K562 (cell line): ENCODE results near the gene ANKRD44.

Experiments
- BRCA1 ChIP-seq, 2 experiments: fragments of 450-650 bp in 1 of 2; sonication (generic) in 1 of 2; formaldehyde crosslinking in 1 of 2; IDR thresholded peaks; 2 replicates each; pipeline versions ENCODE4 v1.5.0 to v1.6.1; 2017 to 2020; ENCODE audit warnings: mild to moderate bottlenecking in 1 of 2, missing genetic modification reagents in 1 of 2
- POLR2A ChIP-seq: fragments of 450-650 bp; conservative IDR thresholded peaks from 2 replicates; pipeline ENCODE4 v1.6.1; 2016
- RB1 ChIP-seq: fragments of 450-650 bp; IDR thresholded peaks from 2 replicates; pipeline ENCODE4 v1.6.1; 2017; ENCODE audit warnings: low read depth, mild to moderate bottlenecking
- SLC30A9 ChIP-seq: fragments of 250-450 bp; sonication (Bioruptor Pico); IDR thresholded peaks from 2 replicates; pipeline ENCODE4 v1.8.0; 2022; ENCODE audit warnings: mild to moderate bottlenecking, moderate library complexity
- STAT5A ChIP-seq: IDR thresholded peaks from 2 replicates; pipeline ENCODE4 v1.6.1; 2012; ENCODE audit warnings: low read length, inconsistent platforms, borderline replicate concordance
- TARDBP ChIP-seq: fragments of 450-650 bp; IDR thresholded peaks from 2 replicates; pipeline ENCODE4 v1.6.1; 2016
- TCFL5 ChIP-seq: fragments of 250-450 bp; sonication (Bioruptor Pico); conservative IDR thresholded peaks from 2 replicates; pipeline ENCODE4 v1.6.1; 2021; ENCODE audit warnings: mild to moderate bottlenecking, moderate library complexity, matching md5 sums
- ZNF24 ChIP-seq: fragments of 450-650 bp; IDR thresholded peaks from 2 replicates; pipeline ENCODE4 v1.6.1; 2016
- ZNF408 ChIP-seq: fragments of 250-450 bp; sonication (Bioruptor Pico); IDR thresholded peaks from 2 replicates; pipeline ENCODE4 v1.4.0; 2020; ENCODE audit warnings: low read depth, mild to moderate bottlenecking, moderate library complexity
- TF ChIP-seq, protein P1 (sequence below), 3 experiments: IDR thresholded peaks in 2 of 3; conservative IDR thresholded peaks in 1 of 3; 2 replicates each; pipeline ENCODE4 v1.5.1; 2011 to 2012; ENCODE audit warnings: low read length in 3 of 3, mild to moderate bottlenecking in 3 of 3, control low read depth in 2 of 3, improper control_type of control experiment in 1 of 3, inconsistent platforms in 1 of 3, low read depth in 1 of 3, mixed read lengths in 1 of 3, moderate library complexity in 1 of 3; ENCODE audit not compliant: insufficient read depth in 2 of 3
- TF ChIP-seq, protein P2 (sequence below): fragments of 250-450 bp; sonication (Bioruptor Pico); IDR thresholded peaks from 2 replicates; pipeline ENCODE4 v1.6.1; 2021; ENCODE audit warnings: mild to moderate bottlenecking
- TF ChIP-seq, protein P3 (sequence below): sonication (generic); formaldehyde crosslinking; IDR thresholded peaks from 2 replicates; pipeline ENCODE4 v1.8.1; 2023; ENCODE audit warnings: mild to moderate bottlenecking, missing genetic modification reagents
- TF ChIP-seq, protein P4 (sequence below): fragments of 150-350 bp; conservative IDR thresholded peaks from 2 replicates; pipeline ENCODE4 v1.6.1; 2014; ENCODE audit warnings: low read length
- TF ChIP-seq, protein P5 (sequence below): fragments of 450-650 bp; IDR thresholded peaks from 2 replicates; pipeline ENCODE4 v1.6.1; 2017; ENCODE audit warnings: antibody characterized with exemption, mild to moderate bottlenecking

DNA sequence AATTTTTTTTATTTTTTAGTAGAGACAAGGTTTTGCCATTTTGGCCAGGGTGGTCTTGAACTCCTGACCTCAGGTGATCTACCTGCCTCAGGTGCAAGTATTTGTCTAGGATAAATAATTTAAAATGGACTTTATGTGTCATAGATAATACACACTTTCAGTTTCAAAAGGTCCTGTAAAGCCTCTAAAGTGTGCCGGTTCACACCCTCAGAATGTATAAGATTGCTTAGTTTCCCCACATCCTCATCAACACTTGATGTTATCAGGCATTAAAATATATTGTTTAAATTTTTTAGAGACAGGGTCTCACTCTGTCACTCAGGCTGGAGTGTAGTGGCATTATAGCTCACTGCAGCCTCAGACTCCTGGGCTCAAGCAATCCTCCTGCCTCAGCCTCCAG lies 170.5 kb downstream of the ANKRD44 start:
- no peak for TF ChIP-seq ZNF24
- TF ChIP-seq, protein P1, sequence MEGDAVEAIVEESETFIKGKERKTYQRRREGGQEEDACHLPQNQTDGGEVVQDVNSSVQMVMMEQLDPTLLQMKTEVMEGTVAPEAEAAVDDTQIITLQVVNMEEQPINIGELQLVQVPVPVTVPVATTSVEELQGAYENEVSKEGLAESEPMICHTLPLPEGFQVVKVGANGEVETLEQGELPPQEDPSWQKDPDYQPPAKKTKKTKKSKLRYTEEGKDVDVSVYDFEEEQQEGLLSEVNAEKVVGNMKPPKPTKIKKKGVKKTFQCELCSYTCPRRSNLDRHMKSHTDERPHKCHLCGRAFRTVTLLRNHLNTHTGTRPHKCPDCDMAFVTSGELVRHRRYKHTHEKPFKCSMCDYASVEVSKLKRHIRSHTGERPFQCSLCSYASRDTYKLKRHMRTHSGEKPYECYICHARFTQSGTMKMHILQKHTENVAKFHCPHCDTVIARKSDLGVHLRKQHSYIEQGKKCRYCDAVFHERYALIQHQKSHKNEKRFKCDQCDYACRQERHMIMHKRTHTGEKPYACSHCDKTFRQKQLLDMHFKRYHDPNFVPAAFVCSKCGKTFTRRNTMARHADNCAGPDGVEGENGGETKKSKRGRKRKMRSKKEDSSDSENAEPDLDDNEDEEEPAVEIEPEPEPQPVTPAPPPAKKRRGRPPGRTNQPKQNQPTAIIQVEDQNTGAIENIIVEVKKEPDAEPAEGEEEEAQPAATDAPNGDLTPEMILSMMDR (IDR thresholded peaks at IDR 0.05 in 2 of 3, conservative IDR thresholded peaks at IDR 0.05 in 1 of 3; ENCODE audit: insufficient read depth in 2 of 3, low read depth in 1 of 3, low read length in 3 of 3): no peak
- no peak for TF ChIP-seq TCFL5 (CRISPR knock-in tag)
- no peak for TF ChIP-seq POLR2A
- no peak for TF ChIP-seq TARDBP
- TF ChIP-seq STAT5A: no peak
- no peak for TF ChIP-seq SLC30A9 (CRISPR knock-in tag)
- TF ChIP-seq ZNF408 (CRISPR knock-in tag): no peak
- TF ChIP-seq, protein P2, sequence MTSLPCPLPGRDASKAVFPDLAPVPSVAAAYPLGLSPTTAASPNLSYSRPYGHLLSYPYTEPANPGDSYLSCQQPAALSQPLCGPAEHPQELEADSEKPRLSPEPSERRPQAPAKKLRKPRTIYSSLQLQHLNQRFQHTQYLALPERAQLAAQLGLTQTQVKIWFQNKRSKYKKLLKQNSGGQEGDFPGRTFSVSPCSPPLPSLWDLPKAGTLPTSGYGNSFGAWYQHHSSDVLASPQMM (CRISPR knock-in tag): no peak
- TF ChIP-seq, protein P3, sequence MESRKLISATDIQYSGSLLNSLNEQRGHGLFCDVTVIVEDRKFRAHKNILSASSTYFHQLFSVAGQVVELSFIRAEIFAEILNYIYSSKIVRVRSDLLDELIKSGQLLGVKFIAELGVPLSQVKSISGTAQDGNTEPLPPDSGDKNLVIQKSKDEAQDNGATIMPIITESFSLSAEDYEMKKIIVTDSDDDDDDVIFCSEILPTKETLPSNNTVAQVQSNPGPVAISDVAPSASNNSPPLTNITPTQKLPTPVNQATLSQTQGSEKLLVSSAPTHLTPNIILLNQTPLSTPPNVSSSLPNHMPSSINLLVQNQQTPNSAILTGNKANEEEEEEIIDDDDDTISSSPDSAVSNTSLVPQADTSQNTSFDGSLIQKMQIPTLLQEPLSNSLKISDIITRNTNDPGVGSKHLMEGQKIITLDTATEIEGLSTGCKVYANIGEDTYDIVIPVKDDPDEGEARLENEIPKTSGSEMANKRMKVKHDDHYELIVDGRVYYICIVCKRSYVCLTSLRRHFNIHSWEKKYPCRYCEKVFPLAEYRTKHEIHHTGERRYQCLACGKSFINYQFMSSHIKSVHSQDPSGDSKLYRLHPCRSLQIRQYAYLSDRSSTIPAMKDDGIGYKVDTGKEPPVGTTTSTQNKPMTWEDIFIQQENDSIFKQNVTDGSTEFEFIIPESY (CRISPR knock-in tag): no peak
- no peak for TF ChIP-seq BRCA1 (IDR thresholded peaks at IDR 0.05)
- TF ChIP-seq BRCA1 (CRISPR knock-in tag; IDR thresholded peaks at IDR 0.05): no peak
- TF ChIP-seq RB1: no peak
- TF ChIP-seq, protein P4, sequence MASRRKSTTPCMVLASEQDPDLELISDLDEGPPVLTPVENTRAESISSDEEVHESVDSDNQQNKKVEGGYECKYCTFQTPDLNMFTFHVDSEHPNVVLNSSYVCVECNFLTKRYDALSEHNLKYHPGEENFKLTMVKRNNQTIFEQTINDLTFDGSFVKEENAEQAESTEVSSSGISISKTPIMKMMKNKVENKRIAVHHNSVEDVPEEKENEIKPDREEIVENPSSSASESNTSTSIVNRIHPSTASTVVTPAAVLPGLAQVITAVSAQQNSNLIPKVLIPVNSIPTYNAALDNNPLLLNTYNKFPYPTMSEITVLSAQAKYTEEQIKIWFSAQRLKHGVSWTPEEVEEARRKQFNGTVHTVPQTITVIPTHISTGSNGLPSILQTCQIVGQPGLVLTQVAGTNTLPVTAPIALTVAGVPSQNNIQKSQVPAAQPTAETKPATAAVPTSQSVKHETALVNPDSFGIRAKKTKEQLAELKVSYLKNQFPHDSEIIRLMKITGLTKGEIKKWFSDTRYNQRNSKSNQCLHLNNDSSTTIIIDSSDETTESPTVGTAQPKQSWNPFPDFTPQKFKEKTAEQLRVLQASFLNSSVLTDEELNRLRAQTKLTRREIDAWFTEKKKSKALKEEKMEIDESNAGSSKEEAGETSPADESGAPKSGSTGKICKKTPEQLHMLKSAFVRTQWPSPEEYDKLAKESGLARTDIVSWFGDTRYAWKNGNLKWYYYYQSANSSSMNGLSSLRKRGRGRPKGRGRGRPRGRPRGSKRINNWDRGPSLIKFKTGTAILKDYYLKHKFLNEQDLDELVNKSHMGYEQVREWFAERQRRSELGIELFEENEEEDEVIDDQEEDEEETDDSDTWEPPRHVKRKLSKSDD: no peak
- TF ChIP-seq, protein P5, sequence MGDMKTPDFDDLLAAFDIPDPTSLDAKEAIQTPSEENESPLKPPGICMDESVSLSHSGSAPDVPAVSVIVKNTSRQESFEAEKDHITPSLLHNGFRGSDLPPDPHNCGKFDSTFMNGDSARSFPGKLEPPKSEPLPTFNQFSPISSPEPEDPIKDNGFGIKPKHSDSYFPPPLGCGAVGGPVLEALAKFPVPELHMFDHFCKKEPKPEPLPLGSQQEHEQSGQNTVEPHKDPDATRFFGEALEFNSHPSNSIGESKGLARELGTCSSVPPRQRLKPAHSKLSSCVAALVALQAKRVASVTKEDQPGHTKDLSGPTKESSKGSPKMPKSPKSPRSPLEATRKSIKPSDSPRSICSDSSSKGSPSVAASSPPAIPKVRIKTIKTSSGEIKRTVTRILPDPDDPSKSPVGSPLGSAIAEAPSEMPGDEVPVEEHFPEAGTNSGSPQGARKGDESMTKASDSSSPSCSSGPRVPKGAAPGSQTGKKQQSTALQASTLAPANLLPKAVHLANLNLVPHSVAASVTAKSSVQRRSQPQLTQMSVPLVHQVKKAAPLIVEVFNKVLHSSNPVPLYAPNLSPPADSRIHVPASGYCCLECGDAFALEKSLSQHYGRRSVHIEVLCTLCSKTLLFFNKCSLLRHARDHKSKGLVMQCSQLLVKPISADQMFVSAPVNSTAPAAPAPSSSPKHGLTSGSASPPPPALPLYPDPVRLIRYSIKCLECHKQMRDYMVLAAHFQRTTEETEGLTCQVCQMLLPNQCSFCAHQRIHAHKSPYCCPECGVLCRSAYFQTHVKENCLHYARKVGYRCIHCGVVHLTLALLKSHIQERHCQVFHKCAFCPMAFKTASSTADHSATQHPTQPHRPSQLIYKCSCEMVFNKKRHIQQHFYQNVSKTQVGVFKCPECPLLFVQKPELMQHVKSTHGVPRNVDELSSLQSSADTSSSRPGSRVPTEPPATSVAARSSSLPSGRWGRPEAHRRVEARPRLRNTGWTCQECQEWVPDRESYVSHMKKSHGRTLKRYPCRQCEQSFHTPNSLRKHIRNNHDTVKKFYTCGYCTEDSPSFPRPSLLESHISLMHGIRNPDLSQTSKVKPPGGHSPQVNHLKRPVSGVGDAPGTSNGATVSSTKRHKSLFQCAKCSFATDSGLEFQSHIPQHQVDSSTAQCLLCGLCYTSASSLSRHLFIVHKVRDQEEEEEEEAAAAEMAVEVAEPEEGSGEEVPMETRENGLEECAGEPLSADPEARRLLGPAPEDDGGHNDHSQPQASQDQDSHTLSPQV: no peak
